Putamen (tissue), 1 donor: ENCODE data around the gene CYBRD1.

Source experiments
- DNase-seq: peaks from one replicate; pipeline ENCODE4 v3.0.0-alpha.2; 2016; ENCODE audit warnings: low spot score

The CYBRD1 gene

DNA sequence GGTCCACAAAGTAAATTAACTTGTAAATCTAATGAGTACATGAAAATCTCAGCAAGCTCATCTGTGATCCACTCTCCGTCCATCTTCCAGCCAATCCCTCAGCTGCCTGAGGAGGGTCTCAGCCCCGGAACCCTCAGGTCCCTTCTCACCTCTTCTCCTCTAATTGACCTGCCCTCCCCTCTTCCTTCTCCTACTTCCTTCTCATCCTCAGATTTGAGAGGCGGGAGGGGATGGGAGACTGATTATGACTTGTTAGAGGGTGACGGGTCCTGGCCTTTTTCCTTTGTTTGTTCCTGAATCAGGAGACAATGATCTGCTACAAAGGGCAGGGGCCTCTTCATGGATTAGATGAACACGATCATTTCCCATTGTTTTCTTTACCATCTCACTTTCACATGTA is 80.1 kb downstream of the CYBRD1 start:
- DNase-seq: no peak
